Erythroblast (primary cell): ENCODE results near the gene UBL4B.

ENCODE experiments used
- GATA1 ChIP-seq: IDR thresholded peaks from 2 replicates; pipeline ENCODE4 v1.6.1; 2011; ENCODE audit warnings: low read depth, mild to moderate bottlenecking, control low read depth, low read length, moderate library complexity
- POLR2A ChIP-seq: IDR thresholded peaks from 2 replicates; pipeline ENCODE4 v1.6.1; 2011; ENCODE audit warnings: mild to moderate bottlenecking, low read length

DNA sequence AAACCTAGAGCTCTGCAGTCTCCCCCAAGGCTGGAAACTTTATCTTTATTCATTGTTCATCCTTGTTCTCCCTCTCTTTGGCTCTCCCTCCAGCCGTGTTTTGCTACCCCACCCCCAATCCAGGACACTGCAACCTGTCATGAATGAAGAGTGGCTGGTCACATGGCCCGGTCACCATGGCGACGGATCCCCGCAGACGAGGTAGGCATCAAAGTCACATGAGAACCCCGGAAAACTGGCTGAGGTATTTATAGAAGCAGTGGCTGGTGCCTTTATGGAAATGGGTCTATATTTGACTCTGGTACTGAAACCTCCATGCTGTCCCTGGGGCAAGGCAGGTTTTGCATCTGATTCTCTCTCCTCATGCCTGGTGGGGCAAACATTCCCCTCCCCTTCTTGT is 24.7 kb downstream of the UBL4B start:
- TF ChIP-seq POLR2A (no peak), GATA1 (no peak)
